GM19193 (cell line): ENCODE results near the gene TTLL3.

Experiments
- POLR2A ChIP-seq: IDR thresholded peaks from 4 replicates; pipeline ENCODE4 v1.6.1; 2011; ENCODE audit not compliant: insufficient read depth, insufficient read length; ENCODE audit errors: extremely low read depth

The TTLL3 gene

DNA sequence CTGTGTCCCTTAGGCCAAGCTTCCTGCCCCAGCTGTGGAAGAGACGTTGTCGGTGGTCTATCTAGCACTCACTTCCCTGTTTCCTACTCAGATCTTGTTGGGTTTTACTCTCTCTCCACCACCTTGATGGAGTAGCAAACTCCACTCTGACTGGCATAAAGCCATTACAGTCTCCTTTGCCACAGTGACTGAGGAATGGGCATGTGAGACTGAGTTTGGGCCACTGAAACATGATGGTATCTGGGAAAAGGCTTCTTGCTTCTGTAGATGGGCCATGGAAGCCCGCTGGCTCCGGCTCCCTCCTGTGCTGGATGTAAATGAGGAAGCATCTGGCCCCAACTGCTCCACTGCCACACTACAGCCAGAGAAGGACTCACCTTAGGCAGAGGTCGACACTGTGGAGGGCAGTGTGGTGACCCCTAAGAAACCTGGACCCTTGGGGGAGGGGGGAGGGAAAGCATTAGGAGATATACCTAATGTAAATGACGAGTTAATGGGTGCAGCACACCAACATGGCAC, 30.9 kb upstream of the TTLL3 start:
- TF ChIP-seq POLR2A = no peak

DNA sequence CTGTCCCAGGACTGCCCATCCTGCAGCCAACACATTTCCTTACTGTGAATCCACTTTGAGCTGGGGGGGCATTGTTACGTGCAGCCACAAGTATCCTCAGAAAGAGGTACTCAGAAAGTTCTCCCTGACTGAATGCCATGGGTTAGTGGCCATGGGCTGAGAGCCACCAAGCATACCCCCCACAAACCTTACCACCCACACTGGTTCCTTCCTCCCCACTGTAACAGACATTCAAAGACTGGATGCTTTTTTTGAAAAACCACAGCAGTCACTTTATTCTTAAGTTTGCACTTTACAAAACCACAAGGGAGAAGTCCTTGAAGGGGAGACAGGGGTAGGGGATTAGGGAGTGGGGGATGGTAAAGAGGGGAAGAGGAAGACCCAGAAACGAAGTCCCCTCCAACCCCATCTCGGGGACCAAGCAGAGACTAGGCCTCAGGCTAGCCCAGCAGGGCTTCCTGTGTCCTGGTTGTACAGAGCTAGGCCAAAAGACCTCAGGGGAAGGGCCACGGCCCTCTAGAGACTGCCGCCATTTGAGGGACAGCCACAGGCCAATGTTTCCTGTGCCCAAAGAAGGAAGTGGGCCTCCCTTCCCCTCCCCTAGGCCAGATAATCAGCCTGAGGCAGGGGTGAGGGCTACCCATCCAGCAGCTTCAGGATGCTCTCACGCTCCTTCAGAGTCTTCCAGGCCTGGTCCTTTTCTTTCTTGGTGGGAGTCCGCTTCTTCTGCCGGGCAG, 30.2 kb upstream of the TTLL3 start:
- no peak for TF ChIP-seq POLR2A

DNA sequence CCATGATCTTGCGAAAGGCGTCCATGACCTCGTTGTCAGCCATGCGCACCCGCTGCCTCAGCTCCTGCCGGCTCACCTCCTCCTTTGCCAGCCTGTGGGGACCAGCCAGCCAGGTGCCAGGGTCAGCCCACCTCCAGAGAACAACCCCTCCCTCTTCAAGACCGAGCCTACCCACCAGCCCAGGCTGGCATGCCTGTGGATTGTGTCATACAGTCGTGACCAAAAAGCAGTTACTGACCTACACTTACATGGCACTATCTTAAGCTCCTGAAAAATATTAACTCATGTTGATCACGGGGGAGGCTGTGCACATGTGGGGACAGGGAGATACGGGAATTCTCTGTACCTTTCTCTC, 29.6 kb upstream of the TTLL3 start:
- no peak for TF ChIP-seq POLR2A

DNA sequence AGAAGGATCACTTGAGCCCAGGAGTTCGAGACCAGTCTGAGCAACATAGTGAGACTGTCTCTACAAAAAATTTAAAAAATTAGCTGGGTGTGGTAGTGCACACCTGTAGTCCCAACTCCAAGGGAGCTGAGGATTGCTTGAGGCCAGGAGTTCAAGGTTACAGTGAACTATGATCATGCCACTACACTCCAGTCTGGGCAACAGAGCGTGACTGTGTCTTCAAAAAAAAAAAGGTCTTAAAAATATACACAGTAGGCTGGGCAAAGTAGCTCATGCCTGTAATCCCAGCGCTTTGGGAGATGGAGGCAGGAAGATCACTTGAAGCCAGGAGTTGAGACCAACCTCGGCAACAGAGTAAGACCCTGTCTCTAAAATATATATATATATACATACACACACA, 29.2 kb upstream of the TTLL3 start:
- TF ChIP-seq POLR2A = no peak

DNA sequence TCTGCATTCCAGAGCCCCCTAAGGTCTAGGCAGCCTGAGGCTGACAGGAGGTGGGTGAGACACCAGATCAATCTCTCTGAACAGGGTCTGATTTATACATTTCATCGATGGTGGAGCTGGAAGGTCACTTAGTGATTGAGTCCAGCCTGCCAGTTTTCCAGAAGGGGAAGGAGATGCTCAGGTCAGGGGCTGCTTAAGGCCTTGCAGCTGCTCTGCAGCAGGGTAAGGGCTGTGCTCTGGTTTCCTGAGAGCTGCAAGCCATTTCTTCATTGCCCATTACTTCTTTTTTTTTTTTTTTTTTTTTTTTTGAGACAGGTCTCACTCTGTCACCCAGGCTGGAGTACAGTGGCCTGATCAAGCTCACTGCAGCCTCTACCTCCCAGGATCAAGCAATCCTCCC, 28.5 kb upstream of the TTLL3 start:
- TF ChIP-seq POLR2A = no peak

DNA sequence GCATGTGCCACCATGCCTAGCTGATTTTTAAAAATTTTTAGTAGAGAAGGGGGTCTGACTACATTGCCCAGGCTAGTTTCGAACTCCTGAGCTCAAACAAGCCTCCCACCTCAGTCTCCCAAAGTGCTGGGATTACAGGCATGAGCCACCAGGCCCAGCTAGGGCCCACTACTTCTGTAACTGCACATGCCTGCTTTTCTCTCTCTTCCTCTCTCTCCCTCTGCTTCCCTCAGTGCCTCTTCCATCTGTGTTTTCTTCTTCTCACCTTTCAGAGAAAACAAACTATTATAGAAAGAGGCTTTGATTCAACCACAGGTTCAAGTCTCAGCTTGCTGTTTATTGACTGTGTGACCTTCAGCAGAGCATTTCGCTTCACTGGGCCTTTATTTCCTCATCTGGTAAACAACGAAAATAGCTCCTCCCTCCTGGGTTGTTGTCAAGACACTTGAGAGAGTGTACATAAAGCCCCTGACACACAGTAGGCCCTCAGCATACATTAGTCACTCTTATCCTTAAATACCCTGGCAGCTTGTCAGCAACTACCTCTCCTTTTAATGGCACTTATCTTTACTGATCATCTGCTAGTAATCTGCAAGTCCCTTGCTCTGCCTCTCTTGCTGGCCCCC, 28.0 kb upstream of the TTLL3 start:
- TF ChIP-seq POLR2A = no peak

DNA sequence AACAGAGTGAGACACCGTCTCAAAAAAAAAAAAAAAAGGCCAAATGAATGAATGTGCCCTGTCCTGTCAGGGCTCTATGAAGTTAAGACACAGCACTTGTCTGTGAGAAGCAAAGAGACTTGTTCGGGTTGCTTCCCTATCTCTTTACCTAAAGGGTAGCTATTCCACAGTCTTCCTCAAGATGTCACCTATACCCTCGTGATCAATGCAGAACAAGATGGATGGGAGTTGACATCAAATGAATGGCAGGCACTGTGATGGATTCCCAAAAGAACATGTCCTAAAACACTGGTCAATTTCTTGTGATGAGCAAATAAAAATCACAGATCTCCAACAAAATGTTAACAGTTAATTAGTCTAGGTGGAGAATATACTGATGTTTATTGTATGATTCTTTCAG, 27.3 kb upstream of the TTLL3 start:
- TF ChIP-seq POLR2A = no peak

DNA sequence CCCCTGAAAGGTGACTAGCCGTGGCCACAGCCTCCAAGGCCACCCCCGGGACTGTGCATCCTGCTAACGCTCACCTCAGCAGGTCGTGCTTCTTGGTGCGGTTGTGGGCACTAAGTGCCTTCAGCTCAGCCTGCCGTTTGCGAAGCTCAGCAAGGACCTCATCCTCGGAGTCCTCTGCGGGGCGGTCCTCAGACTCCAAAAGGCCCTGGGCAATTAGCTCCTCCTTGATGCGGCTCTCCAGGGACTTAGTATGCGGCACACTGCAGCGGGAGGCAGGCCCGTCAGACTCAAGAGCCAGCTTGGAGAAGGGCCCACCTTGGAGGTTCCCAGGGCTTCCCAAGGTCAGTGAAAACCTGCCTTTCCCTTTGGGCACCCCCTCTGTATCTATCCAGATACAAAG, 26.1 kb upstream of the TTLL3 start:
- TF ChIP-seq POLR2A = no peak

DNA sequence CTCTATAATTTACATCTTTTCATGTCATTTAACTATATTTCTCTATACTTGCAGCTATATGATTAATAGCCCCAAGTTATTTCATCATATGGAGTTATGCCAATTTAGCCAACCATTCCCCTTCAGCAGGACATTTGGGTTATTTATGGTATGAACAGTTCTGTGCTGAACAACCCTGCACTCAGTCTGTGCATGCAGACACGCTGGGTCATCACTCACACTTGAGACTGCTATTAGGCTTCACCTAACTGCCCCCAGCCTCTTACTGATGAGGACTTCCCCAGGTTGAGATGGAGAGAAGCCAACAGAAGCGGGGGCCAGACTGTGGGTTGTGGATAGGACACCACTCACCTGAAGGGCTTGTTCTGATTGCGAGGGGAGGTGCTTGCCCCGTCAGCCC, 25.1 kb upstream of the TTLL3 start:
- TF ChIP-seq POLR2A = no peak

DNA sequence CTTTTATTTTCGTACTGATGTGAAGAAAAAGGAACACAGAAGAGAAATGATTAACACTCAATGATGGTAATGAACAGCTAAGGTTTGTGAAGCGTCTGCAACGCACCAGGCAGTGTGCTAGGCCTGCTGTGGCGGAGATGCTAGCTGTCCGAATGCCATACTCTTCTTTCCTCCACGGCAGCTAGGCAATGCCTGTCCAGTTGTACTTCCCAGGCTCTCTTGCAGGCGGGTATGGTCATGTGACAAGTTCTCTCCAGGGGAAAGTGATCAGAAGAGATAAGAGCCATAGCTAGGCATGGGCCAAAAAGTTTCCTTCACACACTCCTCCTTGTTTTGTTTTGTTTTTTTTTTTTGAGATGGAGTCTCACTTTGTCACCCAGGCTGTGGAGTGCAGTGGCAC, 24.5 kb upstream of the TTLL3 start:
- no peak for TF ChIP-seq POLR2A

DNA sequence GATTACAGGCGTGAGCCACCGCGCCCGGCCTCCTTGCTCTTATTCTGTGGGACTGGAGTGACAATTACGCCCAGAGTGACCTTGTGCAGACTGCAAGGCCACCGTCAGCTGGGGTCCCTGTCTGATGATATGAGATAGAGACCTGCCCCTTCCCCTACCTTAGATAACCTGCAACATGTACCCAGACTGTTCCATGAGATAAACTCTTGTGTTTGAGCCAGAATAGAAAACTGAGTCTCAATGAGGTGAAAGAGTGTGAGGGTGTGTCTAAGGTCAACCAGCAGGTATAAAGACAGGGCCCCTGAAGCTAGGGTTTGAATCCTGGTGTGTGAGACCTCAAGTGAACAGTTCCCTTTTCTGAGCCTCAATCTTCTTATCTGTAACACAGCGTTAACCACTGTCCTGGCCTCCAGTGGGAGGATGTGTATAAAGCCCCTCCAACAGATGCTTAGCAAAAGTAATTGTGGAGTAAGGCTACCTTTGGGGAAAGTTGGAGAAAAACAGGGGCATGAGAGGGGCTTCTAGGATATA, 23.8 kb upstream of the TTLL3 start:
- TF ChIP-seq POLR2A = no peak

DNA sequence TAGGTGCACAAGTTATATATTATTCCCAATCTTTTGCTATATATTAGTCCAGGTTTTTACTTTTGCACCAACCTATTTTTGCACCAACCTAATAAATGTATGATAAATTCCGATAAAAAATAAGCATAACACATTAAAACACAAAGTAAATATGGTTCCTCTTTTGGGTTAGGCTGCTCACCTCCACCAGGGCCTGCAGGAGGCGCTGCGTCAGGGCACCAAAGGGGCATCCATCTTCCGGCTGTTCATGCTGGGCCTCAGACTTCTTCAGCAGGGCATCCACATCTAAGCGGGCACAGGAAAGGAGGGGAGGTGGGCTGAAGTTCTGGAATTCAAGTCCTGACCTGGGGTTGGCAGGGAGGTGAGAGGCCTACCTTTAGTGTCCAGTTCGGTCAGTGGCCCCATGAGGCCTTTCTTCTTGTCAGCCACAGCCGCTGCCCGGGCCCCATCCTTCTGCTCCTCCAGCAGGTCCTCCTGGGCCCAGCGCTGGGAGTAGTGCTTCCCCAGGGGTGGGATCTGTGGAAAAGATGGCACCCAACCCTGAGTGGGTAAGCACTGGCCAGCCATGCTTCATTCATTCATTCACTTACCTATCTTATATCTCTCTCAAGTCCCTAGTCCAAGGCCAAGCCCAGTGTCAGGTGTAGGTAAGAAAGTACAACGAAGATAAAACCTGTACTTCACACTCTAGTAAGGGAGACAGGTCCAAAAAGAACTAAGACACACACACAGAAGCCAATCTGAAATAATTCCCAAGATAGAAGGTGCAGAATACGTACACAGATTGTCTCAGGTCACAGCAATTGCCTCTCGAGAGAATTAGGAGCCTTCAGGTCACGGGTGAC, 23.0 kb upstream of the TTLL3 start:
- TF ChIP-seq POLR2A = no peak

DNA sequence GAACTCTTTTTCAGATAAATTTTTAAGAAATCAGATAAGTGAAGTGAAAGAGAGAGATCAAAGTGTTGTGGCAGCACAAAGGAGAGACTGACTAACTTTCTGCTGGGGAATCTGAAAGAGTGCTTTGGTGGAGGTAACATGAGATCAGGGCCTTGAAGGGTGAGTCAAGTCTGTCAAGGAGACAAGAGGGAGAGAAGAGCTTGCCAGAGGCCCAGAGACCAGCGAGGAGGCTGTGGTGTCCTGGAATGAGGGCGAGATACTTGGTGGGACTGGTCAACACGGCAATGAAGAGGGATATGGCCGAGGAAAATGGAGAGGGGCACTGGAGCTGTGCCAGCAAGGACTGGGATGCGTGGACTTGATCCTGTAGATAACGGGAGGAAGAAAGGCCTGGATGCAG, 22.3 kb upstream of the TTLL3 start:
- TF ChIP-seq POLR2A = no peak

DNA sequence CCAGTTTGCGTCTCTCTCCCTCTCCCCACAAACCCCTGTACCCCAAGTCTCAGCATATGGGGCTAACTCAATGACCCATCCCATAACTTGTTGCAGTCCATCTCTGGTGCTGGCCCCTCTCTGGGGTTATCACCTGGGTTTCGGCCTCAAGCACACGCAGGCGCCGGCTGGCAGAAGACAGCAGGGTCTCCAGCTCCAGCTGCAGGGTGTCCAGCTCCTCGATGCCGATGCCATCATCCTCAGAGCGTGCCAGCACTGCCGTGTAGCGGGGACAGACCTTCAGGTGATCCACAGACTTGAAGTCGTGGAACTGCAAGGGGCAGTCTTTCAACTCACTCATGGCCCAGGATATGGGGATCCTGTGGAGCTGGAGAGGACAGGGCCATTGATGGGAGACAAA, 18.9 kb upstream of the TTLL3 start:
- peak; percentile 13 for TF ChIP-seq POLR2A

DNA sequence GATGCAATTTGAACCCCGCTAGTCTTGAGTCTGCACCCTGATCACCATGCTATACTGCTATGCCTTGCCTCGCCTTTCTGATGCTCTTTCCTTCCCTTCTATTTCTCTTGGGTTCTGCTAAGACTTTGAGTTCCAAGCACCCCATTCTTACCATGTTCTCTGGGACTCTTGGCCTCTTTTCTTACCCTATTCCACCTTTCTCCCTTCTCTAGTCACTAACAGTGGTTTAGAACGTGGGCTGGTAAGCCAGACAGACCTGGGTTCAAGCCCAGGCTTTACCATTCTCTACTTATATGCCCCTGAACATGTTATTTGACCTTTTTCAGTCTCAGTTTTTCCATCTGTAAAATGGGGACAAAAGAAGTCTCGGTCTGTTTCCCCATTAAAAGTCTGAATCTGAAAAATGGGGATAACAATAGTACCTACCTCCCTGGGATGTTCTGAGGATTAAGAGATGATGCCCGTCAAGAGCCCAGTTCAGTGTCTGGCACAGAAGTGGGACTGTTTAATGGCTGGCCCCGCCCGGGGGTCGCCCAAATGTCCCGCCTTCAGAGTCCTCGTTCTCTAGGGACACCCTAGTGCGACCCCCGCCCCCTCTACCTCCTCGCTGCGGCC, 18.2 kb upstream of the TTLL3 start:
- TF ChIP-seq POLR2A = no peak
